H1 (cell line): ENCODE measurements around the gene XRRA1.

ENCODE experiments used
- BRCA1 ChIP-seq: IDR thresholded peaks from 2 replicates; pipeline ENCODE4 v1.6.1; 2012; ENCODE audit warnings: low read depth, low read length, improper control_type of control experiment
- CTCF ChIP-seq, 3 experiments: IDR thresholded peaks; 1 replicate in 2 of 3; 2 replicates in 1 of 3; pipeline versions ENCODE4 v1.5.1 to v1.6.1; 2011; ENCODE audit warnings: low read length in 3 of 3, mild to moderate bottlenecking in 3 of 3, inconsistent platforms in 2 of 3, low read depth in 1 of 3, moderate library complexity in 1 of 3; ENCODE audit not compliant: insufficient read depth in 1 of 3; ENCODE audit errors: control extremely low read depth in 1 of 3
- EP300 ChIP-seq, 2 experiments: IDR thresholded peaks; 1 replicate in 1 of 2; 2 replicates in 1 of 2; pipeline ENCODE4 v1.6.1; 2011 to 2012; ENCODE audit warnings: low read depth in 2 of 2, low read length in 2 of 2, mild to moderate bottlenecking in 2 of 2, borderline replicate concordance in 1 of 2, inconsistent platforms in 1 of 2, moderate library complexity in 1 of 2
- SP1 ChIP-seq: IDR thresholded peaks from 2 replicates; pipeline ENCODE4 v1.6.1; 2011; ENCODE audit warnings: low read depth, low read length
- ZNF274 ChIP-seq: IDR thresholded peaks from 2 replicates; pipeline ENCODE4 v1.7.0; 2012; ENCODE audit warnings: low read length, borderline replicate concordance; ENCODE audit errors: extremely low read depth

- no peak for TF ChIP-seq CTCF (IDR thresholded peaks at IDR 0.05; ENCODE audit: control extremely low read depth in 1 of 3, insufficient read depth in 1 of 3, low read depth in 1 of 3, low read length in 3 of 3)
- TF ChIP-seq SP1: no peak
- TF ChIP-seq EP300 (IDR thresholded peaks at IDR 0.05; ENCODE audit: borderline replicate concordance in 1 of 2, low read depth in 2 of 2, low read length in 2 of 2): no peak
- no peak for TF ChIP-seq ZNF274
- no peak for TF ChIP-seq BRCA1
Measured at GRCh38 chr11:74826901-74827300, 122.0 kb downstream of the XRRA1 start.
